Erythroblast (primary cell): ENCODE results near the gene LPGAT1.

ENCODE experiments used
- GATA1 ChIP-seq: IDR thresholded peaks from 2 replicates; pipeline ENCODE4 v1.6.1; 2011; ENCODE audit warnings: low read depth, mild to moderate bottlenecking, control low read depth, low read length, moderate library complexity
- POLR2A ChIP-seq: IDR thresholded peaks from 2 replicates; pipeline ENCODE4 v1.6.1; 2011; ENCODE audit warnings: mild to moderate bottlenecking, low read length

DNA sequence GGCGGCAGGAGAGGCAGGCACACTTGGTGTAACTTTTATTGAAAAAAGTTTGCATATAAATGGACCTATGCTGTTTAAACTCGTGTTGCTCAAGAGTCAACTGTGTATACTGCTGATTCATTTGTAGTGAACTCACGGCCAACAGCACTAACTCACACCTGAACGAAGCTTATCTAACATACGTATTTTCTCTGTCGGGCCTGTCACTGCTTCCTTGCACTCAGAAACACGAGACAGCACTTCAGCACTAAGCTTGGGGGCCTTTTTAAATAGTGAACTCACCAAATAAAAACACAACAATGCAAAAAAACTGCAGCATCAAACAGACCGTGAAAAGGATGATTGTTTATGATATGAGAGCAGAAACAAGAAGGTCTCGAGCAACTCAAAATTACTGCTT lies 96.2 kb downstream of the LPGAT1 start:
- TF ChIP-seq POLR2A (no peak), GATA1 (no peak)
